Upper lobe of left lung (tissue), 6 donors: ENCODE results near the gene RBM4. TPM values are rescaled to one million over a fixed set of nuclear protein-coding genes. Genes with fewer than 3 reads are reported as not detected.
"Not testable (repeated sequence)": the region's sequence is repeated elsewhere in the genome, so short reads cannot be mapped to it uniquely, and the experiment has no call there.

Experiments used
- ATAC-seq, 2 donors: fragments of 200-7000 bp; cut with Tn5 transposase; one replicate each; pipeline ENCODE4 v1.9.1; 2022; ENCODE audit warnings: mild to moderate bottlenecking in 2 of 2, moderate library complexity in 2 of 2; ENCODE audit not compliant: low FRiP score in 2 of 2
- DNase-seq, 2 donors: peaks; one replicate each; pipeline ENCODE4 v3.0.0-alpha.2; 2019 to 2020
- H3K27ac ChIP-seq, 4 donors: fragments of 200-600 bp; sonication (generic); one replicate each; pipeline ENCODE4 v1.5.1; 2016 to 2019
- H3K27me3 ChIP-seq, 4 donors: fragments of 200-600 bp; sonication (generic); one replicate each; pipeline ENCODE4 v1.5.1; 2017 to 2019
- H3K36me3 ChIP-seq, 4 donors: fragments of 200-600 bp; sonication (generic); one replicate each; pipeline ENCODE4 v1.5.1; 2016 to 2019
- H3K4me1 ChIP-seq, 4 donors: fragments of 200-600 bp; sonication (generic); one replicate each; pipeline ENCODE4 v1.5.1; 2018 to 2019
- H3K4me3 ChIP-seq, 4 donors: fragments of 200-600 bp; sonication (generic); one replicate each; pipeline ENCODE4 v1.5.1; 2017 to 2019; ENCODE audit warnings: mild to moderate bottlenecking in 2 of 4, moderate library complexity in 1 of 4
- H3K9me3 ChIP-seq, 4 donors: fragments of 200-600 bp; sonication (generic); one replicate each; pipeline ENCODE4 v1.5.1; 2018 to 2019
- CTCF ChIP-seq, 6 experiments: fragments of 450-650 bp in 4 of 6; fragments of 200-600 bp in 2 of 6; sonication (generic) in 2 of 6; IDR thresholded peaks; one replicate each; pipeline ENCODE4 v1.5.1; 2016 to 2019; ENCODE audit warnings: antibody characterized with exemption in 6 of 6
- EP300 ChIP-seq, 4 donors: sonication (generic); formaldehyde crosslinking; IDR thresholded peaks; one replicate each; pipeline ENCODE4 v1.5.1; 2017; ENCODE audit warnings: antibody characterized with exemption in 4 of 4, control low read depth in 2 of 4
- POLR2A ChIP-seq, 4 donors: fragments of 450-650 bp; IDR thresholded peaks; one replicate each; pipeline ENCODE4 v1.5.1; 2016 to 2017; ENCODE audit warnings: antibody characterized with exemption in 4 of 4, mild to moderate bottlenecking in 2 of 4
- POLR2AphosphoS5 ChIP-seq, 2 donors: sonication (generic); formaldehyde crosslinking; IDR thresholded peaks; one replicate each; pipeline ENCODE4 v1.5.1; 2017; ENCODE audit warnings: antibody characterized with exemption in 2 of 2
- WGBS, 2 donors: methylation state at CpG; one replicate each; pipeline ENCODE4 v1.1.5; 2017 to 2018; 5-methylcytosine and 5-hydroxymethylcytosine counted together
- total RNA-seq, 6 donors: library from RNA; depleted of rRNA in 4 of 6; stranded (reverse); fragments of >200 nt in 4 of 6; gene quantifications; one replicate each; pipeline versions ENCODE4 v1.1.0 to v1.2.1, GENCODE V29; 2016 to 2021
- donor health status: DM: no; HTN: no; CAD: no; lungs with moderate emphysema.
- donor health status: DM: no; HTN: yes; CAD: no; lungs with severe emphysema.

The RBM4 gene
- 100 to 1,000 TPM in 2 of 6 donors, 10 to 100 TPM in 4; 62.4 to 103 (median 90.2) TPM for total RNA-seq

- Histone ChIP-seq H3K4me1 (peaks cover 47 to 57% (median 51%) of the 10 kb centered on the region in 4 donors), H3K9me3 (no peaks in the 10 kb centered on the region), H3K4me3 (peak within 1 kb of the TSS; percentile 72 to 87 (median 81)), H3K27me3 (no peaks in the 10 kb centered on the region), H3K36me3 (peaks cover under 1 to 48% (median 25%) of the 10 kb centered on the region in 4 donors), H3K27ac (peak within 1 kb of the TSS; percentile 91 to 97 (median 92))
- peak; percentile 93 to 98 for DNase-seq
- peak in 1 of 4 donors; percentile 43 for TF ChIP-seq EP300 (IDR thresholded peaks at IDR 0.05)
- TF ChIP-seq POLR2A (IDR thresholded peaks at IDR 0.05) = peak; percentile 35 to 91 (median 86)
- peak in 1 of 6 experiments; percentile 8 for TF ChIP-seq CTCF (IDR thresholded peaks at IDR 0.05)
- TF ChIP-seq POLR2AphosphoS5 (IDR thresholded peaks at IDR 0.05) = peak; percentile 89 to 95
- WGBS, 2 donors = 0 to 1% methylated on average over 32 to 61 of the region's 63 CpGs
- ATAC-seq = peak; percentile 99
These were observed at the start of gene RBM4 for GRCh38 chr11:66638177-66639065. Gene RBM4, plus strand, starts transcription at chr11:66638703. Its CDS starts 1,009 bp downstream, at chr11:66639712.

DNA sequence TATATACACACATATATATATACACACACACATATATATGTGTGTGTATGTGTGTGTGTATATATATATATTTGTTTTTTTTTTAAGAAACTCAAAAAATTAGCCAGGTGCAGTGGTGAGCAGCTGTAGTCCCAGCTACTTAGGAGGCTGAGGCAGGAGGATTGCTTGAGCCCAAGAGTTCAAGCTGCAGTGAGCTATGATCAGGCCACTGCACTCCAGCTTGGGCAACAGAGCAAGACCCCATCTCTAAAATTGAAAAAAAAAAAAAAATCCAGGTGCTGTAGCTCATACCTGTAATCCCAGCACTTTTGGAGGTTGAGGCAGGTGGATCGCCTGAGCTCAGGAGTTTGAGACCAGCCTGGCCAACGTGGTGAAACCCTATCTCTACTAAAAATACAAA lies 49.2 kb upstream of the RBM4 start:
- not testable (repeated sequence) for ATAC-seq, H3K36me3 ChIP-seq, H3K27ac ChIP-seq, H3K9me3 ChIP-seq, DNase-seq, H3K4me3 ChIP-seq, H3K27me3 ChIP-seq
- WGBS, 2 donors = 64 to 65% methylated on average over 2 of the region's 2 CpGs
- H3K4me1 ChIP-seq = peaks cover 15 to 18% (median 17%) of the 10 kb centered on the region in 4 donors

GRCh38 chr11:66589996-66590675 lies 48.4 kb upstream of the RBM4 start:
- ATAC-seq = no peak
- no peak overlapping the region for H3K27ac ChIP-seq
- H3K4me3 ChIP-seq = no peak overlapping the region
- DNase-seq = no peak
- H3K36me3 ChIP-seq = no peaks in the 10 kb centered on the region
- TF ChIP-seq CTCF (IDR thresholded peaks at IDR 0.05) = no peak
- no peak for TF ChIP-seq POLR2AphosphoS5 (IDR thresholded peaks at IDR 0.05)
- no peak for TF ChIP-seq EP300 (IDR thresholded peaks at IDR 0.05)
- TF ChIP-seq POLR2A (IDR thresholded peaks at IDR 0.05) = no peak
- no peaks in the 10 kb centered on the region for H3K27me3 ChIP-seq
- H3K4me1 ChIP-seq = peaks cover 21 to 26% (median 25%) of the 10 kb centered on the region in 4 donors
- WGBS, 2 donors = 87 to 98% methylated on average over 7 of the region's 7 CpGs
- no peaks in the 10 kb centered on the region for H3K9me3 ChIP-seq

DNA sequence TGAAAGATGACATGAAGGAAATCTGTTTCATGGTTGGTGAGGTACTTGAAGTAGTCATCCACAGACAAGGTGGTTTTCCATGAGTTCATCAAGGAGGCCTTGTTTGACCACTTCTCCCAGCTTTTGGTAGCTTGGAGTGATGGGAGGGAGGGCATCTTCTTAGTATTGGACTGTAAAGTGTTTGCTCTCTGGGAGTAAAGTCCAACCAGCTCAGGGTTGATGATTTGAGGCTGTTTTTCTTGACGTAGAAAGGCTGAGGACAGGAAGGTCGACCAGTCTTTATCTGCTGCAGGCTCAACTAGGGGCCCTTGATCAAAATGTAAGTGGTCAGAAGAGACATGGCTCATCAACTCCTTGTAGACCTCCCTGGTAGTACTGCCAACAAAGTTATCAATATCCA lies 47.3 kb upstream of the RBM4 start:
- Histone ChIP-seq H3K27ac (no peak overlapping the region), H3K36me3 (no peaks in the 10 kb centered on the region), H3K27me3 (no peaks in the 10 kb centered on the region), H3K9me3 (no peaks in the 10 kb centered on the region), H3K4me3 (no peak overlapping the region), H3K4me1 (peaks cover 30 to 34% (median 31%) of the 10 kb centered on the region in 4 donors)
- ATAC-seq (no peak), DNase-seq (no peak)
- 88% methylated on average over 2 of the region's 2 CpGs; no CpG with 5 or more reads in 1 of the 2 donors for WGBS, 2 donors
- TF ChIP-seq CTCF (IDR thresholded peaks at IDR 0.05) (no peak), POLR2A (IDR thresholded peaks at IDR 0.05) (no peak), EP300 (IDR thresholded peaks at IDR 0.05) (no peak)
